Stimulated activated naive CD4-positive, alpha-beta T cell treated with Interleukin-2 at 50 U/mL for 16 hours (primary cell): ENCODE measurements around the gene FCRL5.
"Not testable (repeated sequence)": the region's sequence is repeated elsewhere in the genome, so short reads cannot be mapped to it uniquely, and the experiment has no call there.

ENCODE experiments used
- DNase-seq: peaks from one replicate; lab custom pipeline; 2025; lab: John Stamatoyannopoulos, UW

The FCRL5 gene

GRCh38 chr1:157551694-157552693 lies at the start of gene FCRL5:
Gene FCRL5, minus strand, starts transcription at chr1:157552515. Its CDS starts 153 bp downstream, at chr1:157552362.
- no peak for DNase-seq

DNA sequence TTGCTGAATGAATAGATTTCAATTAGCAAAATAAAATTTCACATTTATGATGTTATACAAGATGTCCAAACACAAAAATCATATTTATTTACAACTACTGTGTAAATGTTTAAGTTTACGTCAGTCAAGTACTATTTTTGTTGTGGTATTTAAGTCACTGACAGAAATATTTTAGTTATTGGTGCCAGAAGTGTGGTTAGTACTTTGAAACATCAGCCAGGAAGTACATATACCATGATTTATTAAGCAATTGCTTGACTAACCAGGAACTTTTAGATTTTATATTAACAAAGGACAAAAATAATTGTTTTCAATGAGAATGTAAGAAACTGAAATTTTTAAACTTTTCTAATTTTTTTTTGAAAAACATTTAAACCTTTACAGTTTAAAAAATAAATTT lies 47.9 kb upstream of the FCRL5 start:
- DNase-seq = no peak

DNA sequence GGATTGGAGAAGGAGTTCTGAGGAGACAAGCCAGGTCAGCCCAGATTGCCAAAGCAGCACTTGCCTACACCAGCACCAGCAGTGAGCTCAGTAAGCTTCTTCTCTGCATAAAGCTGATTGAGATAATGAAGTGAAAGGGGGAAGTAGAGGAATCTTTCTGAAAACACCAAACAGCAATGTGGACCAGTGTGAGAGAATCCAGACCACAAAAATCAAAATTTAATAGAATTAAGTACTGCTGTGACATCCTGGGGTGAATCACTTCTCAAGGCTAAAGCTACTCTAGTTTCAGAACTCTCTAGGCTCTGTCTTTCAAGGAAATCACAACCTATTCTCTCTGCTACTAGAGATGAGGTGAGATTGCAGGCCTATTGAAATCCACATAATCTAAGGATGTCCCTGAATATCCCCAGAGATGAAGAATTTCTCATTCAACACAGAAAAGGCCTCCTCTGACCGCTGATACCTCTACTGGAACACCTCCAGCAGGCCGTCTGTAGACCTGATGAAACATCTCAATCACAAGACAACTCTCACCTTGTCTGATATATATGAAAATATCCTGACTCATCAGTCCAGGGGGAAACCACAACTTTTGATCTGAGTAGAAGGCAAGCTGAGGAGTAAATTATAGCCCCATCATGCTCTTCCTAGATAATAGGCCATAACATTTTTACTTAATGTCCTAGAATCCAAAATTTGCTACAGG lies 45.8 kb upstream of the FCRL5 start, which contains the start of gene FCRL4:
Gene FCRL4 (minus strand): TSS at position 127 of the 709 bp plus-strand sequence. CDS start 141 bp downstream, outside the sequence.
- DNase-seq = no peak

DNA sequence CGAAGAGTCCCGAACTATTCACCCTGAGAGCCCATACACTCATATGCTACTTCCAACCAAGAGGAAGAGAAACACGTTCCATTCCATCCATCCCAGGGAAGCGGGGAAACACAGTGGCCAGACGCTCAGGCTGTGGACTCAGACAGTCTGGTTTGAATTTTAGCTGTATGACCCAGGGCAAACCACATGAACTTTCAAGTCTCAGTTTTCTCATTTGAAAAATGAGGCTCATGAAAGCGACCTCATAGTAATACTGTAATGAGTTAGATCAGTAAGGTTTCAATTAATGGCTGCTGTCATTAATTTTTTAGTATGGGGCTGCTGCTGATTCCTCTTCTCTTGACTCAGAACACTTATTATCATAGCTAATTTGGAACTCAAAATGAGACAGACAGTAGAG lies 44.1 kb upstream of the FCRL5 start:
- no peak for DNase-seq

GRCh38 chr1:157595356-157595755 lies 43.0 kb upstream of the FCRL5 start:
- no peak for DNase-seq

DNA sequence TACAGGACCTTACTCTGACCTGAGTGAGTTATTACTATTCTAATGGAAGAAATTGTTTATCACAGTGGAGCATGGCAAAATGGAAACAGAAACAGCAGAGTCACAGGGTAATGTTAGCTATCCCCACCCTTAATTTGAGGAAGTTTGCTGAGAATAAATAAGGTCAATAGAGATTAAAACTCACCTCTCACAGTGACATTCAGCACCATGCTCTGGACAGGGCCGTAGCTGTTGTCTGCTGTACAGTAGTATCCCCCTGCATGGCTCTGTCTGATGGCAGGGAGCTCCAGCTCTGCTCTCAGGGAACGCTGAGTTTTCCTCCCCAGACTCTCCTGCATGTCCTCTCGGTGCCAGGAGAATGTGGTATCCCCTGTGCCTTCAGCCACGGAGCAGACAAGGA lies 33.7 kb upstream of the FCRL5 start:
- no peak for DNase-seq

- DNase-seq = no peak
Observed at GRCh38 chr1:157584503-157584902, 32.2 kb upstream of the FCRL5 start.

GRCh38 chr1:157580828-157581210 lies 28.5 kb upstream of the FCRL5 start:
- no peak for DNase-seq

DNA sequence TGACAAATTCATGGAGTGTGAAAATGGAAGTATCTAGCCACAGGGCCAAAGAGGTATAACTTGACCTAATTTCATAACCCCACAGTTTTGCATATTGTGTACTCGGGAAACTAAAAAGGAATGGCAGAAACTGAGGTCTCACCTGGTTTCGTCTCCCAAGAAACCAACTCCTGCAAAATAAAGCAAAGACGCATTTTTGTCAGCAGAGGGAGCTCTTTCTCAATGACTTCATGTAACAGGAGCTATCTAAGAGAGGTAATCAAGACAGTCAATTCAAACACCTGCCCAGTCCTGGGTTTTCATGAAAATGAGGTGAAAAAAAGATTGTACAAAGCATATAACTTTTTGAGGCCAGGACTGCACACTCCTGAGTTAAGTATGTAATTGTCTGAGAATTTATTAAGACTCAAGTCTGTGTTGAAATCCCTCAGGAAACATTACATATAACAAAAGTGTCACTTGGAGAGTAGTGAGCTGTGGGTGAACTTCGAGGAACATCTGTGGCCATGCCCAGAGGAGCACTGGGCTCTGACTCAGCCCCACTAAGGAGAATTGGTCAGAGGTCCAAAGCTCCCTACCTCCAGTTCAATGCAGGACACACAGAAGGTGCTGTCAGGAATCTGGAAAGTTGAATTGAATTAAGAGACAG lies 28.0 kb upstream of the FCRL5 start:
- DNase-seq = no peak

DNA sequence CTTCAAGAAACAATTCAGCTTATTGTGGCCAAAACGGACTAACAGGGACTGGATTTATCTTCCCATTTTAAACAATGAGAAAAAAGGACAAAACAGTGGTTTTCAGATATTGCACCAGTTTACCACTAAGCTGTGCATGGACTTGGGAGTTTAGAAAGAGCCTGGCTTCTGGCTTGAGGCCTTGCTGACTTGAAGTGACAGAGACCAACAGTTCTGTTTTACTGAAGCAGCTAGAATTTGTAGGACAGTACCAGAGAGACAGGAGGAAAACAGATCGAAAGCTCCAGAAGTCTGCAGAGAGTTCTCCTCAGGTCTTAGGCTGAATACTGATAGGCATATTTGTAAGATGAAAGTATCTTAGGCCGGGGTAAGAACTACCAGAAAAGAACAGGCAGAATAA lies 25.1 kb upstream of the FCRL5 start:
- DNase-seq = no peak

DNA sequence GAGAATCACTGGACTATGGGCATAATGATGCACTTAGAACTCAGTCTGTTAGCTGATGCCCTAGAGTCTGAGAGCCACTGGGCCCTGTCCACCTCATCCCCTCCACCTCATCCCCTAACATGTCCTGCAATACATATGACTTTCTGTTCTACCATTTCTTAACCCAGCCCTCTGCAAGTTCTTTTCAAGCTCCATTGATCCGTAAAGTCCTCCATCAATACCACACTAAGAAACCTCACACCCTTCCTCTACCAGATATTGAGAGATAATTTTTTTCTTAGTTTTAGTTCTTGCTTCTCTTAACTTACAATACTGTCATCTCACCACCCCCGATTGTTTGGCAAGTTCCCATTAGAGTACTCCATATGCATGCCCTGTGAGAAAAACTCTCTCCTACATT lies 23.4 kb upstream of the FCRL5 start:
- DNase-seq = no peak

- DNase-seq = no peak
Observed at GRCh38 chr1:157574836-157575235, 22.5 kb upstream of the FCRL5 start.

- no peak for DNase-seq
Observed at GRCh38 chr1:157566484-157567300, 14.4 kb upstream of the FCRL5 start.

- DNase-seq = no peak
Observed at GRCh38 chr1:157562515-157562914, 10.2 kb upstream of the FCRL5 start.

DNA sequence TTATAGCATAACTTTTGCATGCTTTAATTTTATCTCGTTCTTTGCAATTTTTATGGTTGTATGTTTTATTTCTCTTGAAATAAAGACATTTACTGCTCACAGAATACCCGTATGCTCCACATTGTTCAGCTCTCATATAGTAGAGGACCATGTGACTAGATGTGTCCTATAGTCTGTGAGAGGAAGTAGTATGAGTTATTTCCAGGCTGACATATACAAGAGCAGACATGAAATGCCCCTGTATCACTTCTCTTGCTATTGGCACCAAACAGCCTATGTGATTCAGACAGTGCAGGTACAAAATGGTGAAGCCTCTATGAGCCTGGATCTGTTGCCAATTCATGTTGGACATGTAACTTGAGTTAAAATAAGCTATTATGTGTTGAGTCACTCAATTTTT lies 5.8 kb upstream of the FCRL5 start:
- DNase-seq = no peak

DNA sequence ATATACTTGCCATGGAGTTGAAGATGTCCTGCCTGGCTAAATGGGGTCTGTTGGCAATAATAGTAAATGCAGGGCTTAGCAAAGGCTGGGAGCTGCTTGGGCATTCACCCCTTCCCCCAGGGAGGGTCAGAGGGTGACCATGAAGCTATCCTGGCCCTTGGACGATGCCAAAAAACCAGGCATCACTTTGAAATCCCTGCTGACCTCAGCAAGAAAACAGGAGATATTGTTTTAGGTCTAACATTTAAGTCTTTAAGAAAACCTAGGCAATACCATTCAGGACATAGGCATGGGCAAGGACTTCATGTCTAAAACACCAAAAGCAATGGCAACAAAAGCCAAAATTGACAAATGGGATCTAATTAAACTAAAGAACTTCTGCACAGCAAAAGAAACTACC lies 4.2 kb downstream of the FCRL5 start:
- not testable (repeated sequence) for DNase-seq

DNA sequence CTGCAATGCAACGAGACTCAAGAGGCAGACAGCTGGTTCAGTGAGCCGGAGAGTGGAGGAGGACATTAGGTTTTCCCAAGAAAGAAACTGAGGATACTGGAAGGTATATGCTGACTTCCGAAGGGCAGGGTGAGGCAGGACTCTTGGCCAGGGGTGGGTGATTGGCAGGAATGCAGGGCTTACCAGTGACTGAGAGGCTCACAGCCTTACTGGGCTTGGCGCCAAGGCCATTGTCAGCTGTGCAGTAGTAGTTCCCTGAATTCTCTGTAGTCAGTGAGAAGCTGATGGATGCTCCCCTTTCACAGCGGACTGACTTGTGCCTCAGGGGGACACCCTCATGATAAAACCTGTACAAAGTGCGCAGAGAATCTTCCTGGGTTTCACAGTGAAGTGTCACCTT lies 9.6 kb downstream of the FCRL5 start:
- DNase-seq = no peak

- no peak for DNase-seq
Observed at GRCh38 chr1:157540852-157541251, 11.5 kb downstream of the FCRL5 start.

- DNase-seq = no peak
Observed at GRCh38 chr1:157540160-157540748, 12.1 kb downstream of the FCRL5 start.

DNA sequence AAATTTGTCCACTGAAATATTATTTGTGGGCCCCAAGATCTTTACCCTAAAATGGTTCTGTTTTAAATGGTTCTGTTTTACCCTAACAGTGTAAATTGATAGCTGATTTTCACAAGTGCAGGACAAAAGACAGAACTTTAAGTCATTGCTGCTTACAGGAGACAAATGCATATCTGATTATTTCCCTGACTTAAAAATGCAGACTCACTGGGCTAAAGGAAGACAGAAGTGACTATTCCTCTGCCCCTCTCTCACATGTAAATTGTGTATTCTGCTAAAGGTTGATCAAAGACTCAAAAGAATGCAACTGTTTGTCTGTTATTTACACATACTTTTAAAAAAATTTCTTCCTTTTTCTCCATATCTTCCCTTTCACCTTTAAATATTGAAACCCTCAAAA lies 12.7 kb downstream of the FCRL5 start:
- no peak for DNase-seq

DNA sequence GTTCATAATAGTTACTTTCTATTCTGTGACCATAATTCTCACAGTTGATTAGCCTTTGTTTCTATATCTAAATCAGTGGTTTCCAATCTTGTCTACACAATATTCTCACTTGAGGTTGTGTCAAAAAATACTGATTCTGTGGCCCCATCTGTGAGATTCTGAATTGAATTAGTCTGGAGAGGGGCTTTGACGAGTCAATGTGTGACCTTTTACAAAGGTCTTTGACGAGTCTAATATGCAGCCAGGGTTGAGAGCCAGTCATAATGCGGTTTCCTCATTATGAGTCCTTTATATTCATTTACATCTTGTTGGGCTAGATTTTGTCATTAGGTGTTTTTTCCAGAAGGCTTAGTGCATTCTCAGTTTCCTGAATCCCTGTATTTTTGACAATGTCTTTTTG lies 19.7 kb downstream of the FCRL5 start:
- DNase-seq = no peak
